ENCODE results near the gene SLC9A9. TPM values are rescaled to one million over a fixed set of nuclear protein-coding genes. Genes with fewer than 3 reads are reported as not detected.
A peak's percentile ranks its signal among the peaks of the same experiment; 100 is the strongest.
"Not testable (repeated sequence)": the region's sequence is repeated elsewhere in the genome, so short reads cannot be mapped to it uniquely, and the experiment has no call there.

SLC9A9 gene
- total RNA-seq, 1 experiment from 2014 or later = 7.9 TPM

DNA sequence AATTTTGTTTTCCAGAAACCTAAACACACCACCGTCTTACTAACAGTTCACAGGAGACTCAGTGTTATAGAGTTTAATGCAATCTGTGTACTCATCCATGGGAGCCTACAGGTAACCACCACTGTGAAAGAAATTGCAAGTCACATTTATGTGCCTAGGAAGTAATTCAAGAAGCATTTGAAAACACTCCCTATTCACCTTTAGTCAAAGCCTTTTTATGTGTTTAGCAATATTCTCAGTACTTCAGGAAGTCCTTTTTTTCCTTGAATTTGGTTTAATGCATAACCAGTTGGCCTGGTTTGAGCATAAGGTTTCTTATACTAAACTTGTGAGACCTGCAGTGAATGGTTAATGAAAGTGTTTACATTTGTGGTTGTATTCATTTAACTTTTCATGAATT lies 382.6 kb downstream of the SLC9A9 start:
- no peak for DNase-seq (ENCODE audit: low read depth)

GRCh38 chr3:143464850-143465249 lies 383.4 kb downstream of the SLC9A9 start:
- DNase-seq (ENCODE audit: low read depth) = peak; percentile 75

- no peak for DNase-seq (ENCODE audit: low read depth)
Observed at GRCh38 chr3:143455480-143455879, 392.8 kb downstream of the SLC9A9 start.

DNA sequence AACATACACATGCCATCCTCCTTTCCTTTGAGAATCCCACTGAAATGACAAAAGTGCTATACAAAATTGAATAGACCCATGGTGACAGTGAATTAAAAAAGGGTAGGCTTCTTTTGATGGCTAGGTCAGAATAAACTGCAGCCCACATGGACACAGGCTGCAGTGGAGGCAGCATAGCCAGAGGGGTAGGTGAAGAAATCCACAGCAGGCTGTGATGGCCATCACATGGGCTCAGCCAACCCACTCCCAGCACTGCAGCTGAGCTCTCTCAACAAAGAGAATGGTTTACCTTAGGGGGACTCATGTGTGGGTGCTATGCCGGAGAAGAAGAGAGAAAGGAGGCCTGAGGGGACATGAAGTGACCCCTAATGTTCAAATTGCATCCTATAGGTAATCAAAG lies 397.6 kb downstream of the SLC9A9 start:
- no peak for DNase-seq (ENCODE audit: low read depth)

- DNase-seq (ENCODE audit: low read depth) = no peak
Observed at GRCh38 chr3:143447491-143447890, 400.8 kb downstream of the SLC9A9 start.

DNA sequence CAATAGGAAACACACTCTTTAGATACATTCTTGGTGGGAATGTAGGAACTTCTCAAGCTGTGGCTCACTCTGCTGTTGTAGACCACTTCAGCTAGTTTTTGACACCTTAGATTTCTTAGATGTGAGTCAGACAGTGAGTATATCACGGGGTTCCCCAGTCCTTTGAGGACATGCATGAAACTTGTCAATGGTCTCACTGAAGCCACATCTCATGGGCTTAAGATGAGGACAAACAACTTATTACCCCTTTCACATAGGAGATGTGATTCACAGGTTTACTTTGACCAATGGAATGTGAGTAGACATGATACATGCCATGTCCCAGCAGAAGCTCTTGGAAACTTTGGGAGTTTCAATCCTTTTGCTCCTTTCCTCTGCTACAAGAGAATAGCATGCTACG lies 403.1 kb downstream of the SLC9A9 start:
- peak; percentile 32 for DNase-seq (ENCODE audit: low read depth)

DNA sequence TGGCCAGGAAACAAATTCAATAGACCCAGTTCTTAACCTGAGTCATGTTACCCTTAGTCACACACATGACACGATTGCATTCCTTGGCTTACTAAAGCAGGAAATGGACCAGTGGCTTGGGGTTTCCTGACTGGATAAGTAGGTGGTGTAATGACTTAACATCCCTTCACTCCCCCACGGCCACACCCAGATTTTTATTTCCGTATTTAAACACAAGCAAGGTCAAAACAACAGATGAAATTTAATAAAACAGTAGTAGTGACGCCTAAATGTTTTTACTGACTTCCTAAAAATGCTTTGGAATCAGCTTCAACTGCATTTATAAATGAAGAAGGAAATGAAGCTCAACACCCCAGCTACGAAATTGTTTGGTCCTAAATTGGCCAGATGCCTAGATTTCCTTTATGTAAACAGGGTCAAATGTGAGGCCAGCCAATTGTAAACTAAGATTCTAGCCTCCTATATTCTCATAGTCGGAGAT lies 404.4 kb downstream of the SLC9A9 start:
- peak; percentile 99 for DNase-seq (ENCODE audit: low read depth)

- DNase-seq (ENCODE audit: low read depth) = peak; percentile 55
Observed at GRCh38 chr3:143442814-143443447, 405.3 kb downstream of the SLC9A9 start.

GRCh38 chr3:143441516-143442171 lies 406.6 kb downstream of the SLC9A9 start:
- no peak for DNase-seq (ENCODE audit: low read depth)

DNA sequence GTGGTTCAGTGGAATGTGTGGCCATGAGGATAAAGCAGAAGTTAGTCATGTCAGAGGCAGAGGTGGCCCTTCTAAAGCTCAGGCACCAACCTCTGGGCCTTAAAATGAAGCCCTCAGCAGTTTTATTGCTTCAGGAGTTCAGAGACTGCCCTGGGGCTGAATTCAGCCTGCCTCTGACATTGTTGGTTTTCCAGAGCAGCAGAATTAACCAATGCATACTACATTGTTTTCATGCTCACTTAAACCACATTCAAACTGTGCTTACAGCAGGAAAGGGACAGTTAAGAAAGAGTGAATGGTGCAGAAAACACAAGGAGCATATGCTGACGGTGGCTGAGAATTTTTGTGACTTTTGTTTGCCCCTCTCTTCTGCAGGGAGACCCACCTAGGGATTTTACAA lies 408.5 kb downstream of the SLC9A9 start:
- no peak for DNase-seq (ENCODE audit: low read depth)

- no peak for DNase-seq (ENCODE audit: low read depth)
Observed at GRCh38 chr3:143437405-143437804, 410.9 kb downstream of the SLC9A9 start.

DNA sequence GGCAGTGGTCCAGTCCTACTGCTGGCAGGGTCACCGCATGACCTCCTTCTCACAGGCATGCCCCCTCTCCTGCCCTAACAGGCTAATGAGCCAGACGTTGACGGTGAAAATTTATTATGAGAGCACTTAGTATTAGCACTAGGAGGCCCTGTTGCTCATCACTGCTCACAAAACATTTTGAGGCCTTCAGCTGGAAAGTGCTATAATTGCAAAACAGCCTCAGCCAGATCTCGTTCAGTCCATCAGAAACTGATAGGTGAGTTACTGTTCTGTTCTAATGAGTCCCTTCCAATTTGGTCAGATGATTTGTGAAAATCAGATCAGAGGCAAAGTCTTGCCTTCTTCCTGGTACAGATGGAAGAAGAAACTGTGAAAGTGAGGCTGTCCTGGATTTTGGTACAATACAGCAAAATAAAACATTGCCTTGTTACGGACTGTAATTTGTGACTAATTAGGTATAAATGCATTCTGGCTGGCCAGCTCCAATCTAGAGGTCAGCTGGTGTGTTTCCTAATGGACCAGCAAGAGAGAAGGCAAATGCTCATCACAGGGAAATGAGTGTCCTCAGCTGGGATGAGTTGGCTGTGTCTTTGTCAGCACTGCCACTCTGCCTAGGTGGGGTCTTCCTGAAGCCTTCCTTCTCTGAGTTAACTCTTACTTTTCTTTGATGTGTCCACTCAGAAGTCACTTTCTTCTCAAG lies 411.9 kb downstream of the SLC9A9 start:
- DNase-seq (ENCODE audit: low read depth) = peak; percentile 58

DNA sequence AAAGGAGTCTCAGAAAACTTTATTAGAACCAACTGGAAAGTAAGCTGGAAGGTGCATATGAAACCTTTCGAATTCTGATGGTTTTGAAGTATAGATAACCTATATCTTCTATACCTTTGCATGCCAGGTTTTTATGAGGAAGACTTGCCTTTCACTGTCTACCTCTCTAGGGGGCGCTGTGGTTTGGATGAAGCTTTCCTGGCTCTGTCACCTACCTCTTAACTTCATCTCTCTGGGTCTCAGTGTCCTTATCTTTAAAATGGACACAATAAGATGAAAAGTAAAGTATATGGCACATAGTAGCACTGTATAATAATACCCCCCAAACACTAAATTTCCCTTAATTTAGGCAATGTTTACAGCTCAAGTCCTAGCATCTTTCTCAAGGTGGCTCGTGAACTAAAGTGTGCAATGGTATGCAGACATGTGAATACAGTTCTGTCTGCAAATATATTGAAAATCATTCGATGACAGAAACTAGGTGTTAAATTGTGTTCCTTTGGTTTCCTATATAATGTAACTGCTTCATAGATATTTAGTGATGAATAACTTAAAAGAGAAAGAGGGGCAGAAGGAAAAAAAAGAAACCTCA lies 414.4 kb downstream of the SLC9A9 start:
- DNase-seq (ENCODE audit: low read depth) = no peak

- DNase-seq (ENCODE audit: low read depth) = not testable (repeated sequence)
Observed at GRCh38 chr3:143431298-143431697, 417.0 kb downstream of the SLC9A9 start.

- DNase-seq (ENCODE audit: low read depth) = no peak
Observed at GRCh38 chr3:143430568-143430967, 417.7 kb downstream of the SLC9A9 start.

DNA sequence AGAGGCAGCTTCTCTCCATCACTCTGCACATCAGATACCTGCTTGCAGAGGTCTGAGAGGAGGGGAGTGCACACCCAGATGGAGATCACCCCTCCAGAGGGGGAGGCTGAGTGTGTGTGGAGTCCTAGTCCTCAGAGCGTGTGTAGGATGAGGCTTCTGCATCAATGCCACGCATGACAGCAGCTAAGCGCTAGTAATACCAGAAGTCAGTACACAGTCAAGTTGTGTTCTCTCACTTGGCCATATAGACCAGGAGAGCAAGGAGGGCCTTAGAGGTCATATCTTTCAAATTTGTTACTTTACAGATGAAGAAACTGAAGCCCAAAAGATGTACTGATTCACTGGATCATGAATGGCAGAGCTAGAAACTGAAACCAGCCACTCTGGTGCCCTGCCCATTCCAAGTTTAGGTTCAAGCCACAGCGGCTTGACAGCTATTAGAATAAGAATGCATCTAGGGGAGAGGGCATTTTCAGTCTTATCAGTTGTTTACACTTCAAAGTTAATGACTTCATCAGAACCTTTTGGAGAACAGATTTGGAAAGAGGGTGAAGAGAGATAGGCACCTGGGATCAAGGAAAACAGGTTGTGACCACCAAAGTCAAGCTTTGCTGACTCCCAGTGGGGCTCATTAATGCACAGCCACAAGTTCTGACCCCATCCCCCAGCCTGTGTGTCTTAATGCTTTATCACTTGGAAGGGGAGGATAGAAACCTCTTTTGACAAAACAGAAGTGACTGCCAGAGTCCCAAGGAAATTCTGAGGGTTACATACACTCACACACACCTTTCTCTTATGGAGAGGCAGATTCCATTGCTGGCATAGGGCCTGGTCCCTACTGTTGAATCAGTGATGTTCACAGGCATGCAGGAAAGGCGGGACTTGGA lies 418.4 kb downstream of the SLC9A9 start:
- DNase-seq (ENCODE audit: low read depth) = no peak

- no peak for DNase-seq (ENCODE audit: low read depth)
Observed at GRCh38 chr3:143428294-143428693, 420.0 kb downstream of the SLC9A9 start.

GRCh38 chr3:143427631-143428030 lies 420.6 kb downstream of the SLC9A9 start:
- DNase-seq (ENCODE audit: low read depth) = no peak

DNA sequence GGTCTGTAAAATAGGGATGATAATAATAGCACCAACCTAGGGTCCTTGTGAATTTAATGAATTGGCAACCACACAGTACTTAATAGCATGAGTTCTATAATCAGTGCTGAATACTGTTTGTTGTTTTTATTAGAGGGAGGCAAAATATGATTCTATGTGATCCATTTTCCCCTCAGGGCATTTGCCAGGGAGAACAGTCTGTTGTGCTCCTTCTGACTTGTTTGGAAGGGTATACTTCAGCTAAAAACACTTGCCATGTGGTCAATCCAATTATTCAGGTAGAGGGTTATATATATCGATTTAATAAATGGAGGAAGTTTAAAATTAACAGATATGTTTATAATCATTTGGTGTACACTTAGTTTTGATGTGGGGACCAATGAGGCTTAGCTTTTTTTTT lies 423.4 kb downstream of the SLC9A9 start:
- no peak for DNase-seq (ENCODE audit: low read depth)

DNA sequence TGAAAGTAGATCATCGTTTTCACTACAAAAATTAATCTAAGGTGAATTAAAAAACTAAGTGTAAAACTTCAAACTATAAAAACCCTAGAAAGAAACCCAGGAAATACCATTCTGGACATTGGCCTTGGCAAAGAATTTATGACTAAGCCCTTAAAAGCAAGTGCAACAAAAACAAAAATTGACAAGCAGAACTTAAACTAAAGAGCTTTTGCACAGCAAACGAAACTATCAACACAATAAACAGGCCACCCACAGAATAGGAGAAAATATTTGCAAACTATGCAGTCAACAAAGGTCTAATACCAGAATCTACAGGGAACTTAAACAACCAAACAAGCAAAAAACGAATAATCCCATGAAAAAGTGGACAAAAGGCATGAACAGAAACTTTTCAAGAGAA lies 426.7 kb downstream of the SLC9A9 start:
- DNase-seq (ENCODE audit: low read depth) = peak; percentile 27

- DNase-seq (ENCODE audit: low read depth) = no peak
Observed at GRCh38 chr3:143419611-143420010, 428.7 kb downstream of the SLC9A9 start.

Measured in LHCN-M2 (cell line).